Activated B cell treated with CpG ODN at 0.5 μM for 24 hours (primary cell): ENCODE results near the gene PRPF6. TPM values are rescaled to one million over a fixed set of nuclear protein-coding genes. Genes with fewer than 3 reads are reported as not detected.

ENCODE experiments used
- ATAC-seq: fragments of 200-7000 bp; cut with Tn5 transposase; one replicate; pipeline ENCODE4 v1.10.0; 2021; ENCODE audit warnings: low read depth, mild to moderate bottlenecking, moderate library complexity
- CTCF ChIA-PET: fragments of 350-600 bp; sonication (Branson Sonifier 250); formaldehyde crosslinking; loops from one replicate; lab custom pipeline; 2021; ENCODE audit warnings: antibody characterized with exemption; lab: Charles Lee
- POLR2A ChIA-PET: fragments of 350-600 bp; sonication (Branson Sonifier 250); formaldehyde crosslinking; loops from one replicate; lab custom pipeline; 2021; ENCODE audit warnings: antibody characterized with exemption; lab: Charles Lee
- DNase-seq: peaks from one replicate; pipeline ENCODE4 v3.0.0; 2022
- H3K27ac Mint-ChIP-seq: one replicate; pipeline ENCODE4 v1.8.0; 2020; ENCODE audit warnings: mixed read lengths
- H3K27me3 Mint-ChIP-seq: one replicate; pipeline ENCODE4 v1.8.0; 2021; ENCODE audit warnings: mixed read lengths
- H3K36me3 Mint-ChIP-seq: one replicate; pipeline ENCODE4 v1.8.0; 2021; ENCODE audit warnings: low read depth, mixed read lengths
- H3K4me1 Mint-ChIP-seq: one replicate; pipeline ENCODE4 v1.8.0; 2021; ENCODE audit warnings: mixed read lengths
- H3K4me3 Mint-ChIP-seq: one replicate; pipeline ENCODE4 v1.8.0; 2020; ENCODE audit warnings: mild to moderate bottlenecking, mixed read lengths
- H3K9me3 Mint-ChIP-seq: one replicate; pipeline ENCODE4 v1.8.0; 2020; ENCODE audit warnings: mixed read lengths
- intact Hi-C: fragments of 100-400 bp; cut with micrococcal nuclease; formaldehyde crosslinking; loops from one replicate; pipeline ENCODE4 v1.15.1; 2024
- total RNA-seq: library from RNA; stranded (reverse); gene quantifications from 2 replicates; pipeline ENCODE4 v1.2.3, GENCODE V29; 2022
- TF ChIP-seq, protein P1 (sequence below): fragments of 200-600 bp; IDR thresholded peaks from one replicate; pipeline ENCODE4 v1.8.0; 2022; ENCODE audit warnings: antibody characterized with exemption, mild to moderate bottlenecking

Gene PRPF6
- total RNA-seq, 1 donor from 2014 or later, result 75.8 TPM

DNA sequence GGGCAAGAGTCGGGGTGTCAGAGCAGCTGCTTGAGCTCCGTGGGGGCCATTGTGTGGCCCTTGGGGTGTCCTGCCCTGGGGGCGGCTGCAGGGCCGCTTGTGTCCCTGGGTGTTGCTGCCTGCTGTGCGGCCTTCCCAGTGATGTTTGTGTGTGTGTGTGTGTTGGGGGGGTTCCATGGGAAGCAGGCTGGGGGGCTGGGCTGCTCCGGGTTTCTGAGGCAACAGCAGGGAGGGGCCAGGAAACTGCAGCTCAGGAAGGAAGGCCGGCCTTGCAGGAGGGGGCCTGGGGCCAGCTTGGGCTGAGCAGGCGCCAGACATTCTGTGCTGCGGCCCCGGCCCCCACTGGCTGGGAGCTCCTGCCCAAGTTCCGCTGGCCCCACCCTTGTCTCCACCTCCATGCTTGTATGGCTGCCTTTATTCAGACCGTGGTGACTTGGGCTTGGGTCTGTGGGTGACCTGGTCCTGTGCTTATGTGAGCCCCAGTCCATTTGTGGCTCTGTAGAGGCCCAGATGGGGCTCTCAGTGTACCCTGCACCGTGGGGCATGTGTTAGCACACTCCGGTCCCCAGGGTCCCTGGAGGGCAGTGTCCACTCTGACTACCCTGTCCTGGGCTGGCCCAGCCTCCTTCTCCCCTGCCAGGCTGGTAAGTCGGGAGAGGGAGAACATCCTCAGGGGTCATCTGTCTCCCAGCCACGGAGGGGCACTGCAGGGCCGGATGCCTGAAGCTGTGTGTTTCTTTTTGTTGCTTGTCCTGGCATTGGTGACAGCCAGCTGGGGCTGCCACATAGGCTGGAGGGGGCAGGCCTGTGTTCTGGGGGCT lies 73.1 kb downstream of the PRPF6 start:
- Mint-ChIP-seq H3K36me3 (no peaks in the 10 kb centered on the region), H3K4me1 (peaks cover 21% of the 10 kb centered on the region), H3K27me3 (peaks cover 30% of the 10 kb centered on the region), H3K4me3 (no peak overlapping the region), H3K9me3 (no peaks in the 10 kb centered on the region), H3K27ac (no peak overlapping the region)
- ChIA-PET POLR2A (interaction anchor here (0.9 kb wide), 1 partner anchor 10 kb away, joined by 5 read pairs; no protein-coding TSS in a partner anchor), CTCF (interaction anchor here (0.6 to 1.7 kb wide), 2 partner anchors 26 to 66 kb away, joined by 3 to 6 read pairs; no protein-coding TSS in a partner anchor)
- intact Hi-C loops, result no loop called here
- ATAC-seq, result no peak
- no peak for DNase-seq
- TF ChIP-seq, protein P1, sequence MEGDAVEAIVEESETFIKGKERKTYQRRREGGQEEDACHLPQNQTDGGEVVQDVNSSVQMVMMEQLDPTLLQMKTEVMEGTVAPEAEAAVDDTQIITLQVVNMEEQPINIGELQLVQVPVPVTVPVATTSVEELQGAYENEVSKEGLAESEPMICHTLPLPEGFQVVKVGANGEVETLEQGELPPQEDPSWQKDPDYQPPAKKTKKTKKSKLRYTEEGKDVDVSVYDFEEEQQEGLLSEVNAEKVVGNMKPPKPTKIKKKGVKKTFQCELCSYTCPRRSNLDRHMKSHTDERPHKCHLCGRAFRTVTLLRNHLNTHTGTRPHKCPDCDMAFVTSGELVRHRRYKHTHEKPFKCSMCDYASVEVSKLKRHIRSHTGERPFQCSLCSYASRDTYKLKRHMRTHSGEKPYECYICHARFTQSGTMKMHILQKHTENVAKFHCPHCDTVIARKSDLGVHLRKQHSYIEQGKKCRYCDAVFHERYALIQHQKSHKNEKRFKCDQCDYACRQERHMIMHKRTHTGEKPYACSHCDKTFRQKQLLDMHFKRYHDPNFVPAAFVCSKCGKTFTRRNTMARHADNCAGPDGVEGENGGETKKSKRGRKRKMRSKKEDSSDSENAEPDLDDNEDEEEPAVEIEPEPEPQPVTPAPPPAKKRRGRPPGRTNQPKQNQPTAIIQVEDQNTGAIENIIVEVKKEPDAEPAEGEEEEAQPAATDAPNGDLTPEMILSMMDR, result no peak

DNA sequence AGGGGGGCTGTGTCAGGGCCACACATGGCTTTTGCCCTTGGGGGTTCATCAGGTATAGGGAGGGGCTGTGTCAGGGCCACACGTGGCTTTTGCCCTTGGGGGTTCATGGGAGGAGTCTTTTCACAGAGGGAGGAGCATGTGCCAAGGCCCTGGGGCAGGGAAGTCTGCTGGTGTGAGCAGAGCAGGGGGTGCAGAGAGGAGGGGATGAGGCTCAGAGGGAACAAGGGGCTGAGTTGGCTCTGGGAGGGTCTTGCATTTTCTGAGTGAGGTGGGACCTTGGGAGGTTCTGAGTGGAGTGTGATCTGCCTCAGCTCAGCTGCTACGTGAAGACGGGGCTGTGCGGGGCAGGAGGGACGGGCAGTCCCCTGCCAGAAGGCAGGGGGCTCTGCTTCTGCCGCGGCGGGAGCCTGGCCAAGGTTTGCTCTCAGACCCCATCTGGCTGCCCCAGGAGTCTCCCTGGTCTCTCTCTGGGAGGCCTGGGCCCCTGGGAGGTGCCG lies 74.5 kb downstream of the PRPF6 start:
- H3K27me3 Mint-ChIP-seq, result peaks cover 29% of the 10 kb centered on the region
- CTCF ChIA-PET, result no interaction called here
- TF ChIP-seq, protein P1, result no peak
- intact Hi-C loops, result loop anchor here (5.0 kb wide), 1 partner anchor 518 kb away; the partner anchor contains the start of gene PTK6
- no peaks in the 10 kb centered on the region for H3K9me3 Mint-ChIP-seq
- H3K27ac Mint-ChIP-seq, result no peak overlapping the region
- POLR2A ChIA-PET, result no interaction called here
- no peak overlapping the region for H3K4me3 Mint-ChIP-seq
- ATAC-seq, result no peak
- peaks cover 18% of the 10 kb centered on the region for H3K4me1 Mint-ChIP-seq
- no peak for DNase-seq
- no peaks in the 10 kb centered on the region for H3K36me3 Mint-ChIP-seq

DNA sequence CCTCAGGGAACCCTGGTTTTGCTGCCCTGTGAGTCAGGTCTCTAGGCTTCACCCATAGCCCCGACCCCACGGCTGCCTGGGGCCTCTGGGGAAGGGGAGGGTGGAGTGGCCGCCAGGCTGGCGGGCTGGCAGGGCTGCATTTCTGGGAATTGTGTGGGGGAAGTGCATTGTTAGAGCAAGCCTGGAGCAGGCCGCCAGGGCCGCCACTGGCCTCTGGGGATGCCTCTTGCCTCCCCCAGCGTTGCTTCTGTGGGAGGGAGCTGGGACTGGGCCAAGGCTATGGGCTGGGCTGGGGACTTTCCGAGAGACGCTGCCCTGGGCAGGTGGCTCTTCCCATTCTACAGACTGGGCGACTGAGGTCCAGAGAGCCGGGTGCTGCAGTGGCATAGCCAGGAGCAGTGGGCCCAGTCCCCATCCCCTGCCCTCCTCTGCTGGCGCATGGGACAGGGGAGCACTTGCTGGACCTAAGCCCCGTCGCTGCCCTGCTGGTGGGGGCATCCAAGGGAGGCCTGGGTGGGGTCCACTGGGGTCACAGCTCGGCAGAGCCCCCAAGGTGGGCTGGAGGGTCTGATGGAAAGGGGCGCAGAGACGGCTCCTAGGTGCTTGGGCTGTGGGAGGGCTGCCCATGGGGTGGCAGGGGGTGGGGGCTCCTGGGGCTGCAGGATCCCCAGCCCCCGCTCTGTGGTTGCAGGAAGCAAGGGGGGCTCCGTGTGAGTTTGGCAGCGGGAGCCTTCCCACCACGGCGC lies 75.1 kb downstream of the PRPF6 start:
- H3K9me3 Mint-ChIP-seq, result no peaks in the 10 kb centered on the region
- no peak overlapping the region for H3K27ac Mint-ChIP-seq
- no peak overlapping the region for H3K4me3 Mint-ChIP-seq
- peaks cover 16% of the 10 kb centered on the region for H3K4me1 Mint-ChIP-seq
- intact Hi-C loops, result loop anchor here (5.0 kb wide), 1 partner anchor 519 kb away; the partner anchor contains the start of gene PTK6
- no peaks in the 10 kb centered on the region for H3K36me3 Mint-ChIP-seq
- TF ChIP-seq, protein P1, result no peak
- DNase-seq (no peak), ATAC-seq (no peak)
- POLR2A ChIA-PET, result no interaction called here
- CTCF ChIA-PET, result no interaction called here
- H3K27me3 Mint-ChIP-seq, result peaks cover 27% of the 10 kb centered on the region

DNA sequence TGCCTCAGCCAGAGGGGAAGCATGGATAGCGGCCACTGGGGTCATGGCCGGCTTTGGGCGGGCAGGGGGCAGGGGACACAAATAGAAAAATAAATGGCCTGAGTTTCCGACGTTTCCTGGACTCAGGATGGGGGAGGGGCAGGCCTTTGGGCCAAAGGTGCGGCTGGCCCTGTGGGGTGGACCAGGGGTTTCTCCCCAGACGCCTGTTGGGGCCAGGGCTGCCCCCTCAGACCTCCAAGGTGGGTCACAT lies 75.6 kb downstream of the PRPF6 start:
- ChIA-PET POLR2A (no interaction called here), CTCF (no interaction called here)
- intact Hi-C loops, result loop anchor here (5.0 kb wide), 1 partner anchor 519 kb away; the partner anchor contains the start of gene PTK6
- Mint-ChIP-seq H3K27ac (no peak overlapping the region), H3K27me3 (peaks cover 27% of the 10 kb centered on the region), H3K9me3 (no peaks in the 10 kb centered on the region), H3K4me1 (peaks cover 16% of the 10 kb centered on the region), H3K36me3 (no peaks in the 10 kb centered on the region), H3K4me3 (no peak overlapping the region)
- DNase-seq (no peak), ATAC-seq (no peak)
- TF ChIP-seq, protein P1, result no peak
